Fibroblast of lung (primary cell): ENCODE results near the gene USO1.

ENCODE experiments used
- EZH2 ChIP-seq: IDR thresholded peaks from 2 replicates; pipeline ENCODE4 v1.5.1; 2012; ENCODE audit warnings: low read length, control low read depth, mild to moderate bottlenecking; ENCODE audit errors: missing control alignments
- TF ChIP-seq, protein P1 (sequence below), 2 donors: IDR thresholded peaks in 1 of 2; conservative IDR thresholded peaks in 1 of 2; 1 replicate in 1 of 2; 2 replicates in 1 of 2; pipeline ENCODE4 v1.5.1; 2011 to 2012; ENCODE audit warnings: low read length in 2 of 2, control low read depth in 1 of 2, inconsistent platforms in 1 of 2, low read depth in 1 of 2, mild to moderate bottlenecking in 1 of 2

DNA sequence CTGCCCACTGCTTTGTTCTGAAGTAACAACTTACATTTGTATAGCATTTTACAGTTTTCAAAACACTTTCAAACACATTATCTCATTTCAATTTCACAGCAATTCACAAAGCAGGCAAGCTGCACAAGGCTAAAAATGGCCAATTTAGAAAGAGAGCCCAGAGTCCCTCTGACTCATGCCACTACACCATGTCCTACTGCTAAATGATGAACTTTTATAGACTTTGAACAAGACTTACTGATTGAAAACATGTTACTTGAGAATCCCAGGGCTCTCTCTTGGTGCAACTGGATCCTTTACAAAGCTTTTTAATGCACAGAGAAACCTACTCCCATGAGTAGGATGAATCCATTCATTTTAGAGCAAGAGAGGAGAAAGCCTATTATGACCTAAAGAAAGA is 45.4 kb upstream of the USO1 start:
- TF ChIP-seq, protein P1, sequence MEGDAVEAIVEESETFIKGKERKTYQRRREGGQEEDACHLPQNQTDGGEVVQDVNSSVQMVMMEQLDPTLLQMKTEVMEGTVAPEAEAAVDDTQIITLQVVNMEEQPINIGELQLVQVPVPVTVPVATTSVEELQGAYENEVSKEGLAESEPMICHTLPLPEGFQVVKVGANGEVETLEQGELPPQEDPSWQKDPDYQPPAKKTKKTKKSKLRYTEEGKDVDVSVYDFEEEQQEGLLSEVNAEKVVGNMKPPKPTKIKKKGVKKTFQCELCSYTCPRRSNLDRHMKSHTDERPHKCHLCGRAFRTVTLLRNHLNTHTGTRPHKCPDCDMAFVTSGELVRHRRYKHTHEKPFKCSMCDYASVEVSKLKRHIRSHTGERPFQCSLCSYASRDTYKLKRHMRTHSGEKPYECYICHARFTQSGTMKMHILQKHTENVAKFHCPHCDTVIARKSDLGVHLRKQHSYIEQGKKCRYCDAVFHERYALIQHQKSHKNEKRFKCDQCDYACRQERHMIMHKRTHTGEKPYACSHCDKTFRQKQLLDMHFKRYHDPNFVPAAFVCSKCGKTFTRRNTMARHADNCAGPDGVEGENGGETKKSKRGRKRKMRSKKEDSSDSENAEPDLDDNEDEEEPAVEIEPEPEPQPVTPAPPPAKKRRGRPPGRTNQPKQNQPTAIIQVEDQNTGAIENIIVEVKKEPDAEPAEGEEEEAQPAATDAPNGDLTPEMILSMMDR (conservative IDR thresholded peaks at IDR 0.05 in 1 of 2, IDR thresholded peaks at IDR 0.05 in 1 of 2; ENCODE audit: low read depth in 1 of 2, low read length in 2 of 2) = no peak
- no peak for TF ChIP-seq EZH2
